Panc1 (cell line): Measurements from ENCODE around the gene SLC2A6. TPM values are rescaled to one million over a fixed set of nuclear protein-coding genes. Genes with fewer than 3 reads are reported as not detected.

Source experiments
- ATAC-seq: fragments of 200-7000 bp; cut with Tn5 transposase; 2 replicates; pipeline ENCODE4 v1.9.1; 2020; ENCODE audit warnings: mild to moderate bottlenecking, moderate library complexity
- BruUV-seq: library from RNA; stranded (reverse); fragments of 400-500 nt; replicated peaks from 2 replicates; lab custom pipeline; 2021; lab: Mats Ljungman, UMichigan
- CTCF ChIA-PET: fragments of 300-600 bp; sonication (Branson Sonifier 250); formaldehyde crosslinking; loops from one replicate; lab custom pipeline; 2022; ENCODE audit warnings: antibody characterized with exemption; lab: Charles Lee
- POLR2A ChIA-PET: fragments of 300-600 bp; sonication (Branson Sonifier 250); formaldehyde crosslinking; loops from one replicate; lab custom pipeline; 2022; ENCODE audit warnings: antibody characterized with exemption; lab: Charles Lee
- DNase-seq: peaks from one replicate; pipeline ENCODE4 v3.0.0-alpha.2; 2010; ENCODE audit warnings: low read depth, low spot score
- H3K27ac ChIP-seq: 2 replicates; pipeline ENCODE4 v1.5.1; 2011; ENCODE audit warnings: mild to moderate bottlenecking, low read length, inconsistent platforms
- H3K27me3 ChIP-seq: fragments of 200-500 bp; sonication (Bioruptor generic); 2 replicates; pipeline ENCODE4 v1.6.0; 2014; ENCODE audit warnings: low read length, inconsistent platforms; ENCODE audit not compliant: control insufficient read depth, insufficient read depth
- H3K36me3 ChIP-seq: fragments of 200-500 bp; sonication (Bioruptor generic); 2 replicates; pipeline ENCODE4 v1.5.1; 2014; ENCODE audit warnings: inconsistent platforms, mild to moderate bottlenecking, low read length, moderate library complexity; ENCODE audit not compliant: control insufficient read depth, insufficient read depth
- H3K4me1 ChIP-seq: 2 replicates; pipeline ENCODE4 v1.5.1; 2011; ENCODE audit warnings: inconsistent platforms, mild to moderate bottlenecking, low read length, moderate library complexity; ENCODE audit not compliant: control insufficient read depth, insufficient read depth
- H3K4me3 ChIP-seq, 2 experiments: 2 replicates each; pipeline ENCODE4 v1.5.1; 2011 to 2012; ENCODE audit warnings: low read depth in 2 of 2, low read length in 2 of 2, mild to moderate bottlenecking in 2 of 2, inconsistent platforms in 1 of 2, moderate library complexity in 1 of 2
- H3K9me3 ChIP-seq: fragments of 200-500 bp; sonication (Bioruptor generic); 2 replicates; pipeline ENCODE4 v1.5.1; 2014; ENCODE audit warnings: low read depth, mild to moderate bottlenecking, inconsistent platforms, low read length, moderate library complexity; ENCODE audit not compliant: control insufficient read depth, insufficient read depth
- CTCF ChIP-seq: fragments of 450-650 bp; IDR thresholded peaks from 2 replicates; pipeline ENCODE4 v1.5.1; 2017; ENCODE audit warnings: mild to moderate bottlenecking
- POLR2AphosphoS5 ChIP-seq: IDR thresholded peaks from 2 replicates; pipeline ENCODE4 v1.6.1; 2012; ENCODE audit warnings: mild to moderate bottlenecking, low read depth, low read length, moderate library complexity
- REST ChIP-seq, 2 experiments: IDR thresholded peaks; 2 replicates each; pipeline ENCODE4 v1.6.1; 2011 to 2012; ENCODE audit warnings: low read depth in 2 of 2, control low read depth in 1 of 2, low read length in 1 of 2, mild to moderate bottlenecking in 1 of 2, moderate library complexity in 1 of 2; ENCODE audit not compliant: insufficient read depth in 1 of 2
- SIN3A ChIP-seq: IDR thresholded peaks from 2 replicates; pipeline ENCODE4 v1.6.1; 2012; ENCODE audit warnings: low read depth, mild to moderate bottlenecking, low read length, moderate library complexity, borderline replicate concordance; ENCODE audit not compliant: insufficient read depth
- TCF7L2 ChIP-seq: IDR thresholded peaks from 2 replicates; pipeline ENCODE4 v1.6.1; 2011; ENCODE audit warnings: mild to moderate bottlenecking, low read depth, low read length, inconsistent platforms
- in situ Hi-C: cut with HindIII; loops from 2 replicates; pipeline ENCODE4 v1.10.0; 2016; ENCODE audit warnings: low sequenced_read_pairs, low pct_unique_long_range_greater_than_20kb
- intact Hi-C: fragments of 100-400 bp; cut with micrococcal nuclease; formaldehyde crosslinking; loops from one replicate; pipeline ENCODE4 v1.10.0; 2022; ENCODE audit not compliant: unreplicated experiment
- total RNA-seq: library from RNA; stranded (reverse); gene quantifications from one replicate; pipeline ENCODE4 v1.2.1, GENCODE V29; 2021; ENCODE audit not compliant: unreplicated experiment

Gene SLC2A6
- total RNA-seq, 1 experiment from 2014 or later, result 48.2 TPM

GRCh38 chr9:133515240-133515610 is 36.3 kb upstream of the SLC2A6 start:
- intact Hi-C loops, result no loop called here

GRCh38 chr9:133514460-133515239 is 35.8 kb upstream of the SLC2A6 start:
- H3K4me3 ChIP-seq, result no peak overlapping the region
- TF ChIP-seq POLR2AphosphoS5, result no peak
- no peak for TF ChIP-seq SIN3A
- TF ChIP-seq TCF7L2, result no peak
- no peak for TF ChIP-seq CTCF
- no peak for TF ChIP-seq REST (IDR thresholded peaks at IDR 0.05; ENCODE audit: insufficient read depth in 1 of 2, low read depth in 2 of 2, low read length in 1 of 2)
- no peak overlapping the region for H3K27ac ChIP-seq
- H3K9me3 ChIP-seq, result no peaks in the 10 kb centered on the region
- no peaks in the 10 kb centered on the region for H3K27me3 ChIP-seq
- H3K4me1 ChIP-seq, result peaks cover 8% of the 10 kb centered on the region
- intact Hi-C loops, result no loop called here
- ATAC-seq (no peak), DNase-seq (no peak)
- no peaks in the 10 kb centered on the region for H3K36me3 ChIP-seq
- BruUV-seq, result no TSS peak
- in situ Hi-C loops, result no loop called here
- ChIA-PET CTCF (no interaction called here), POLR2A (no interaction called here)

More at GRCh38 chr9:133515240-133515610, 36.3 kb upstream of the SLC2A6 start:
- H3K36me3 ChIP-seq, result no peaks in the 10 kb centered on the region
- H3K9me3 ChIP-seq, result no peaks in the 10 kb centered on the region
- H3K4me1 ChIP-seq, result peaks cover 3% of the 10 kb centered on the region; the same call in 1 of the 2 replicates
- POLR2A ChIA-PET, result no interaction called here
- H3K27ac ChIP-seq, result no peak overlapping the region
- ATAC-seq, result no peak
- no peak overlapping the region for H3K4me3 ChIP-seq
- DNase-seq, result no peak
- in situ Hi-C loops, result no loop called here
- no peaks in the 10 kb centered on the region for H3K27me3 ChIP-seq
- BruUV-seq, result no TSS peak
- TF ChIP-seq REST (IDR thresholded peaks at IDR 0.05; ENCODE audit: insufficient read depth in 1 of 2, low read depth in 2 of 2, low read length in 1 of 2) (no peak), TCF7L2 (no peak)
- CTCF ChIA-PET, result no interaction called here
